Natural killer cell (primary cell): ENCODE data around the gene CSNK1A1. TPM values are rescaled to one million over a fixed set of nuclear protein-coding genes. Genes with fewer than 3 reads are reported as not detected.
"Not testable (repeated sequence)": the region's sequence is repeated elsewhere in the genome, so short reads cannot be mapped to it uniquely, and the experiment has no call there.

ENCODE experiments used
- ATAC-seq, 3 donors: fragments of 150-1000 bp in 2 of 3; fragments of 200-7000 bp in 1 of 3; cut with Tn5 transposase; 1 replicate in 1 of 3; 2 replicates in 2 of 3; pipeline ENCODE4 v1.10.0; 2021; ENCODE audit warnings: mild to moderate bottlenecking in 2 of 3, moderate library complexity in 2 of 3
- DNase-seq, 2 donors: peaks; one replicate each; pipeline versions ENCODE4 v3.0.0 to v3.0.0-alpha.2; 2013 to 2021; ENCODE audit warnings: mixed read lengths in 1 of 2
- H3K27ac ChIP-seq: one replicate; pipeline ENCODE4 v1.5.1; 2013; ENCODE audit warnings: mild to moderate bottlenecking, low read length
- H3K27me3 ChIP-seq: one replicate; pipeline ENCODE4 v1.6.1; 2013; ENCODE audit warnings: low read length; ENCODE audit not compliant: control insufficient read depth, insufficient read depth
- H3K36me3 ChIP-seq: one replicate; pipeline ENCODE4 v1.6.1; 2013; ENCODE audit warnings: low read length; ENCODE audit not compliant: control insufficient read depth, insufficient read depth
- H3K4me1 ChIP-seq: one replicate; pipeline ENCODE4 v1.6.1; 2013; ENCODE audit warnings: low read length; ENCODE audit not compliant: control insufficient read depth, insufficient read depth
- H3K4me3 ChIP-seq: one replicate; pipeline ENCODE4 v1.5.1; 2013; ENCODE audit warnings: low read length
- H3K9me3 ChIP-seq: one replicate; pipeline ENCODE4 v1.6.1; 2013; ENCODE audit warnings: low read length; ENCODE audit not compliant: control insufficient read depth, insufficient read depth
- H3K27ac Mint-ChIP-seq, 2 donors: one replicate each; pipeline ENCODE4 v1.8.0; 2022; ENCODE audit warnings: mild to moderate bottlenecking in 2 of 2, mixed read lengths in 2 of 2, moderate library complexity in 1 of 2
- H3K27me3 Mint-ChIP-seq, 2 donors: one replicate each; pipeline ENCODE4 v1.8.0; 2022; ENCODE audit warnings: low read depth in 2 of 2, mixed read lengths in 2 of 2
- H3K36me3 Mint-ChIP-seq: one replicate; pipeline ENCODE4 v1.8.0; 2022; ENCODE audit warnings: mixed read lengths
- H3K4me1 Mint-ChIP-seq, 2 donors: one replicate each; pipeline ENCODE4 v1.8.0; 2022; ENCODE audit warnings: mixed read lengths in 2 of 2
- H3K4me3 Mint-ChIP-seq: one replicate; pipeline ENCODE4 v1.8.0; 2022; ENCODE audit warnings: mild to moderate bottlenecking, moderate library complexity, mixed read lengths
- H3K9me3 Mint-ChIP-seq, 2 donors: one replicate each; pipeline ENCODE4 v1.8.0; 2022; ENCODE audit warnings: mixed read lengths in 2 of 2
- CTCF ChIP-seq: fragments of 200-600 bp; IDR thresholded peaks from one replicate; pipeline ENCODE4 v1.8.0; 2022; ENCODE audit warnings: antibody characterized with exemption
- WGBS: methylation state at CpG from one replicate; pipeline ENCODE4 v1.1.7; 2013; ENCODE audit warnings: missing lambda C conversion rate; ENCODE audit not compliant: insufficient coverage; 5-methylcytosine and 5-hydroxymethylcytosine counted together
- intact Hi-C: fragments of 100-400 bp; cut with micrococcal nuclease; formaldehyde crosslinking; loops from one replicate; pipeline ENCODE4 v1.14.2; 2022
- total RNA-seq, 4 donors: library from RNA; stranded (reverse); fragments of 120-200 nt in 1 of 4; gene quantifications; one replicate each; pipeline versions ENCODE4 v1.2.3 to v1.2.4, GENCODE V29; 2013 to 2022

Gene CSNK1A1
- total RNA-seq, 3 donors from 2014 or later (not counting 1 experiment from before 2014, with no cell fraction given), result 183 to 209 (median 206) TPM

- Mint-ChIP-seq H3K27me3 (no peaks in the 10 kb centered on the region), H3K27ac (no peak overlapping the region), H3K4me1 (no peaks in the 10 kb centered on the region), H3K9me3 (no peaks in the 10 kb centered on the region), H3K36me3 (no peaks in the 10 kb centered on the region), H3K4me3 (no peak overlapping the region)
- H3K9me3 ChIP-seq, result no peaks in the 10 kb centered on the region
- TF ChIP-seq CTCF, result no peak
- H3K4me1 ChIP-seq, result no peaks in the 10 kb centered on the region
- no peaks in the 10 kb centered on the region for H3K36me3 ChIP-seq
- no peaks in the 10 kb centered on the region for H3K27me3 ChIP-seq
- intact Hi-C loops, result no loop called here
- ATAC-seq, result no peak
- no peak overlapping the region for H3K4me3 ChIP-seq
- no peak for DNase-seq
- no peak overlapping the region for H3K27ac ChIP-seq
- 90% methylated on average over 3 of the region's 3 CpGs for WGBS
Measured at GRCh38 chr5:149598966-149599365, 47.7 kb upstream of the CSNK1A1 start.

- H3K27ac Mint-ChIP-seq, H3K9me3 ChIP-seq, DNase-seq, H3K4me1 Mint-ChIP-seq, H3K27ac ChIP-seq, H3K36me3 ChIP-seq, H3K9me3 Mint-ChIP-seq, H3K27me3 Mint-ChIP-seq, H3K27me3 ChIP-seq, intact Hi-C loops, ATAC-seq, H3K36me3 Mint-ChIP-seq, H3K4me1 ChIP-seq, H3K4me3 Mint-ChIP-seq, H3K4me3 ChIP-seq: not testable (repeated sequence)
- 100% methylated on average over 2 of the region's 2 CpGs for WGBS
Measured at GRCh38 chr5:149598234-149598633, 47.0 kb upstream of the CSNK1A1 start.

- TF ChIP-seq CTCF, result no peak
- Histone ChIP-seq H3K4me3 (no peak overlapping the region), H3K4me1 (no peaks in the 10 kb centered on the region), H3K36me3 (no peaks in the 10 kb centered on the region), H3K27me3 (no peaks in the 10 kb centered on the region), H3K9me3 (no peaks in the 10 kb centered on the region), H3K27ac (no peak overlapping the region)
- ATAC-seq (no peak), DNase-seq (no peak)
- intact Hi-C loops, result no loop called here
- WGBS, result 95% methylated on average over 7 of the region's 7 CpGs
- peaks cover 6% of the 10 kb centered on the region in 2 donors for H3K27me3 Mint-ChIP-seq
- no peaks in the 10 kb centered on the region for H3K4me1 Mint-ChIP-seq
- no peak overlapping the region for H3K4me3 Mint-ChIP-seq
- no peaks in the 10 kb centered on the region for H3K9me3 Mint-ChIP-seq
- no peaks in the 10 kb centered on the region for H3K36me3 Mint-ChIP-seq
- H3K27ac Mint-ChIP-seq, result no peak overlapping the region
Measured at GRCh38 chr5:149597618-149598017, 46.4 kb upstream of the CSNK1A1 start.

- H3K4me3 ChIP-seq, result no peak overlapping the region
- WGBS, result 84% methylated on average over 2 of the region's 2 CpGs
- Mint-ChIP-seq H3K9me3 (no peaks in the 10 kb centered on the region), H3K27ac (no peak overlapping the region), H3K4me1 (no peaks in the 10 kb centered on the region), H3K4me3 (no peak overlapping the region), H3K27me3 (peaks cover 10 to 13% of the 10 kb centered on the region in 2 donors), H3K36me3 (no peaks in the 10 kb centered on the region)
- H3K27me3 ChIP-seq, result no peaks in the 10 kb centered on the region
- H3K4me1 ChIP-seq, result no peaks in the 10 kb centered on the region
- H3K27ac ChIP-seq, result no peak overlapping the region
- ATAC-seq (no peak), DNase-seq (no peak)
- TF ChIP-seq CTCF, result no peak
- intact Hi-C loops, result no loop called here
- H3K9me3 ChIP-seq, result no peaks in the 10 kb centered on the region
- H3K36me3 ChIP-seq, result no peaks in the 10 kb centered on the region
Measured at GRCh38 chr5:149596712-149597111, 45.5 kb upstream of the CSNK1A1 start.

GRCh38 chr5:149595105-149595504 lies 43.9 kb upstream of the CSNK1A1 start:
- H3K4me1 ChIP-seq, H3K9me3 Mint-ChIP-seq, intact Hi-C loops, H3K4me3 ChIP-seq, H3K9me3 ChIP-seq, H3K27ac Mint-ChIP-seq, H3K36me3 Mint-ChIP-seq, ATAC-seq, H3K4me1 Mint-ChIP-seq, H3K27ac ChIP-seq, H3K36me3 ChIP-seq, H3K27me3 ChIP-seq, DNase-seq, H3K4me3 Mint-ChIP-seq: not testable (repeated sequence)
- peaks cover 10 to 13% of the 10 kb centered on the region in 2 donors for H3K27me3 Mint-ChIP-seq
- WGBS, result 92% methylated on average over 3 of the region's 3 CpGs
